GM19035 (cell line): ENCODE measurements around the gene CTSA.

ENCODE experiments used
- ATAC-seq: cut with Tn5 transposase; IDR thresholded peaks from one replicate; pipeline ENCODE4 v1.9.1; 2021; ENCODE audit not compliant: unreplicated experiment

The CTSA gene

GRCh38 chr20:45890985-45891983, at the start of gene CTSA, which contains the start of gene NEURL2:
TSS of gene CTSA (plus strand) at chr20:45891335. CDS start at chr20:45891569, 234 bp downstream.
TSS of gene NEURL2 (minus strand) at chr20:45891208. CDS start at chr20:45890991, 217 bp downstream.
- ATAC-seq, result peak; percentile 81

- ATAC-seq, result no peak
Observed at GRCh38 chr20:45841407-45842129, 49.6 kb upstream of the CTSA start.

- no peak for ATAC-seq
Observed at GRCh38 chr20:45842169-45842812, 48.8 kb upstream of the CTSA start.

GRCh38 chr20:45843506-45843905, 47.6 kb upstream of the CTSA start:
- no peak for ATAC-seq

- ATAC-seq, result no peak
Observed at GRCh38 chr20:45845452-45845851, 45.7 kb upstream of the CTSA start.

GRCh38 chr20:45848421-45848820, 42.7 kb upstream of the CTSA start:
- no peak for ATAC-seq

GRCh38 chr20:45848969-45849582, 42.1 kb upstream of the CTSA start:
- ATAC-seq, result no peak

- no peak for ATAC-seq
Observed at GRCh38 chr20:45850238-45850637, 40.9 kb upstream of the CTSA start.

- ATAC-seq, result no peak
Observed at GRCh38 chr20:45850926-45851325, 40.2 kb upstream of the CTSA start.

GRCh38 chr20:45851501-45851900, 39.6 kb upstream of the CTSA start:
- no peak for ATAC-seq

GRCh38 chr20:45852326-45852725, 38.8 kb upstream of the CTSA start:
- ATAC-seq, result no peak

GRCh38 chr20:45853484-45853883, 37.7 kb upstream of the CTSA start:
- ATAC-seq, result no peak

- ATAC-seq, result peak; percentile 98
Observed at GRCh38 chr20:45857114-45857881, 33.8 kb upstream of the CTSA start, which contains the start of the genes ACOT8 and ZSWIM3. TSS of gene ACOT8 (minus strand) at chr20:45857392. CDS start at chr20:45857315, 77 bp downstream. TSS of gene ZSWIM3 (plus strand) at chr20:45857614. CDS start at chr20:45857826, 212 bp downstream.

GRCh38 chr20:45857882-45858216, 33.3 kb upstream of the CTSA start:
- ATAC-seq, result peak; percentile 25

GRCh38 chr20:45859916-45860315, 31.2 kb upstream of the CTSA start:
- ATAC-seq, result no peak

GRCh38 chr20:45860560-45861220, 30.4 kb upstream of the CTSA start:
- no peak for ATAC-seq

- no peak for ATAC-seq
Observed at GRCh38 chr20:45861221-45862075, 29.7 kb upstream of the CTSA start.
